ENCODE measurements around the gene RANBP1. TPM values are rescaled to one million over a fixed set of nuclear protein-coding genes. Genes with fewer than 3 reads are reported as not detected.

Gene RANBP1
- polyA plus RNA-seq, 1 of the 3 experiments (the other 2 are of a cell fraction) = 502 TPM

DNA sequence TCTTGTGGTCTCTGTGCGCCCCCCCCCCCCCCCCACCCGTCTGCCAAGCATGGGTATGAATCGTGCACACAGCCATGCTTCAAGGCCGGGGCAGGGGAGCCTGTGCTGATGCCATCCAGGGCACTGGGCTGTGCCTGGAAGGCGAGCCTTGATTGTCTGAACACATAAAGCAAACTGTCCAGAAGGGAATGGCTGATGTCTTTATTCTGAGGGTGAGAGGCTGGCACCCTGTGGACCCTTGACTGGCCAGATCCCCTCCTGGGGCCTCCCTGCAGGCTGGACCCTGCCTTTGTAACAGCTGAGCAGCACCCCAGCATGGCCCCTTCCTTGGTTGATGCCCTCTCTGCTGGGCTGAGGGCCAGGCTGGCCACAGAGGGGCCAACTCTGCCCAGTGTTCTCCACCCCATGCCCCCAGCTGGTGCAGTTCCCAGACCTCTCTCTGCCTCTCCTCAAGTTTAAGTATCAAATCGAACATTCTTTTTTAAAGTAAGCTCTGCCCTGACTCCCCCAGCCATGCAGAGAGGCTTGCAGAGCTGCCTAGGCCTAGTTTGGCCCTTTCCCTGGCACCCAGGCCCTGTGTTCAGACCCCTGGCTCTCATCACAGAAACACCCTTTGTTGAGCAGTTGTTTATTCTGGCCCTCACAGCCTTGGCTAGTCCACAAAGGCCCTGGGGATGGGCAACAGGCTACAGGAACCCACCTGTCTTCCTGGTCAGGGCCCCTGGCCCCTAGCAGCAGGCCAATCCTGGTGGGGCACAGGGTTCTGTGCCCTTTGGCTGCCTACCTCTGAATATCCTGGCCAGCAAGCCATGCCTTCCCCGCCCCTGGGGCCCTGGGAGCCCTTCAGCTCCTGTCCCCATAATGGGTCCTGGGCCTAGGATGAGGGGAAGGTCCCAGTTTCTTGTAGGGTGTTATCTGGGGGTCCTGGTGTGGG is 3.9 kb upstream of the RANBP1 start:
- H3F3A ChIP-seq (replicated peaks; ENCODE audit: insufficient read depth) = peaks cover 16% of the 10 kb centered on the region
- WGBS (ENCODE audit: low lambda C conversion rate) = 81% methylated on average over 2 of the region's 7 CpGs
- TF ChIP-seq POLR2AphosphoS5 (IDR thresholded peaks at IDR 0.05; ENCODE audit: low read depth, low read length) (peak; percentile 30; the same call in 1 of the 2 replicates), FOXJ3 (CRISPR knock-in tag; IDR thresholded peaks at IDR 0.05) (no peak)
- 0 out of 2 replicates have a peak, but pooled peaks cover 8% of the 10 kb centered on the region for H4K20me1 ChIP-seq (ENCODE audit: insufficient read depth)
- no peaks in the 10 kb centered on the region for H3K9me3 ChIP-seq
- H3K27ac ChIP-seq (ENCODE audit: low read depth in 2 of 2, low read length in 1 of 2) = no peak overlapping the region; a peak in 1 of 4 replicates
- no peaks in the 10 kb centered on the region for H3K27me3 ChIP-seq (ENCODE audit: insufficient read depth)
- no peaks in the 10 kb centered on the region for H3K9me2 ChIP-seq
- no peak overlapping the region for H3K4me2 ChIP-seq
- CTCF ChIA-PET = interaction anchor here (0.7 to 2.3 kb wide), 10 partner anchors 10 to 153 kb away, joined by 3 to 10 read pairs (median 3); no protein-coding TSS in a partner anchor
- no peak overlapping the region for H2AFZ ChIP-seq (ENCODE audit: low read depth)
- peaks cover 7 to 14% of the 10 kb centered on the region in 2 experiments; a peak in 1 of 4 replicates for H3K4me1 ChIP-seq (ENCODE audit: control insufficient read depth in 1 of 2, insufficient read depth in 2 of 2, low read depth in 1 of 2, low read length in 1 of 2)
- POLR2A ChIA-PET = no interaction called here
- peaks cover 21 to 84% of the 10 kb centered on the region in 2 experiments for H3K36me3 ChIP-seq (replicated peaks in 1 of 2; ENCODE audit: control insufficient read depth in 1 of 2, insufficient read depth in 2 of 2, low read length in 1 of 2)
- peaks cover 27% of the 10 kb centered on the region for H3K79me2 ChIP-seq (ENCODE audit: insufficient read depth)
- no peak for DNase-seq
- no peak overlapping the region for H3K4me3 ChIP-seq (ENCODE audit: low read depth in 2 of 2, low read length in 1 of 2)
- no peak overlapping the region for H3K9ac ChIP-seq

DNA sequence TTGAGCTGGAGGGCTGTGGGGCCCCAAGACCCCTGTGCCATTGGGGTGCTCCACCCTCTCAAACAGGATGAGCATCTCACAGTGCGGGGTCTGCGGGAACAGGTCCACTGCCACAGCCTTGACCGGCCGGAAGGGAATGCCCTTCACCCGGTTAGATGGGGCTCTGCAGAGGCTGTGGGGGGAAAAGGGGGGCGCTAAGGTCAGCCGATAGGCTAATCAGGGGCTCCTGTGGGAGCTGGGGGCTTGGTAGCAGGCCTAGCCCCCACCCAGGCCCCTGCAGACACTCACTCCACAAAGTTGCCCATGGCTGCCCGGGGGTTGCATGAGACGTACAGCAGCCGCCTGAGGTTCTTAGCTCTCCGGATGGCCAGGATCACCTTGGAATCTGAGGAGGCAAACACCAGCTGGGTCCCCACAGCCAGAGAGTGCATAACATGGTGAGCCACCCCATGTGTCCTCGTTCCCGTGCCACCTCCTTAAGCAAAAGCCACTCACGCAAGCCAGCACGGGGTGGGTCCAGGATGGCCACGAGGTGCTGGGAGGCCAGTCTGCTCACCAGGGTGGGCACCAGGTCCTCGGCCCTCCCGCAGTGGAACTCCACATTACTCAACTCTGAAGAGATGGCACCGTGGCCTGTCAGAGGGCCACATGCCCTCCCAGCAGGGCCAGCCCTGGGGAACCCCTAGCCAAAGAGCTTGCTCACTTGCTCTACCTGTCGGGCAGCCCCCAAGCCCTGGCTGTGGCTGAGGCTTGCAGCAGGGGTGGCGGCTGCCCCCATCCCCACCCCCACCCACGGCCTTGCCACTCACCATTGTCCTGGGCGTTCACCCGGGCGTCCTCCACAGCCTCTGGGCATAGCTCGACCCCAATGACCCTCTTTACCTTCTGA is 3.0 kb upstream of the RANBP1 start:
- Histone ChIP-seq H3K27me3 (ENCODE audit: insufficient read depth) (no peaks in the 10 kb centered on the region), H3K36me3 (replicated peaks in 1 of 2; ENCODE audit: control insufficient read depth in 1 of 2, insufficient read depth in 2 of 2, low read length in 1 of 2) (peaks cover 15 to 75% of the 10 kb centered on the region in 2 experiments), H3K79me2 (ENCODE audit: insufficient read depth) (peaks cover 30% of the 10 kb centered on the region), H3K9me2 (no peaks in the 10 kb centered on the region), H3K9ac (no peak overlapping the region), H3K9me3 (no peaks in the 10 kb centered on the region), H3K27ac (ENCODE audit: low read depth in 2 of 2, low read length in 1 of 2) (no peak overlapping the region; a peak in 1 of 4 replicates), H3K4me3 (ENCODE audit: low read depth in 2 of 2, low read length in 1 of 2) (no peak overlapping the region), H3K4me1 (ENCODE audit: control insufficient read depth in 1 of 2, insufficient read depth in 2 of 2, low read depth in 1 of 2, low read length in 1 of 2) (peaks cover 7 to 14% of the 10 kb centered on the region in 2 experiments; a peak in 1 of 4 replicates), H4K20me1 (ENCODE audit: insufficient read depth) (0 out of 2 replicates have a peak, but pooled peaks cover 8% of the 10 kb centered on the region), H3K4me2 (no peak overlapping the region), H3F3A (replicated peaks; ENCODE audit: insufficient read depth) (peaks cover 16% of the 10 kb centered on the region), H2AFZ (ENCODE audit: low read depth) (no peak overlapping the region)
- DNase-seq = no peak
- ChIA-PET CTCF (interaction anchor here (1.5 to 2.3 kb wide), 2 partner anchors 28 to 154 kb away, joined by 3 to 10 read pairs; no protein-coding TSS in a partner anchor), POLR2A (interaction anchor here (1.7 kb wide), 1 partner anchor 15 kb away, joined by 5 read pairs; no protein-coding TSS in a partner anchor)
- no peak for TF ChIP-seq CHD2 (IDR thresholded peaks at IDR 0.05; ENCODE audit: low read length, partially characterized antibody)
- no peak for TF ChIP-seq RCOR1 (IDR thresholded peaks at IDR 0.05; ENCODE audit: low read length)
- no peak for TF ChIP-seq USF2 (IDR thresholded peaks at IDR 0.05; ENCODE audit: borderline replicate concordance, low read depth, low read length)
- no peak for TF ChIP-seq SIN3A (IDR thresholded peaks at IDR 0.05; ENCODE audit: borderline replicate concordance, low read depth, low read length)
- TF ChIP-seq RAD21 (IDR thresholded peaks at IDR 0.05; ENCODE audit: low read length) = no peak
- TF ChIP-seq MEF2A (IDR thresholded peaks at IDR 0.05; ENCODE audit: borderline replicate concordance, low read depth) = no peak
- TF ChIP-seq TCF12 (IDR thresholded peaks at IDR 0.05) = no peak
- no peak for TF ChIP-seq ELF1 (IDR thresholded peaks at IDR 0.05)
- no peak for TF ChIP-seq GATA2 (CRISPR knock-in tag; IDR thresholded peaks at IDR 0.05)
- TF ChIP-seq MXI1 (IDR thresholded peaks at IDR 0.05; ENCODE audit: low read depth, low read length) = no peak
- TF ChIP-seq CTCF (IDR thresholded peaks at IDR 0.05) = no peak
- no peak for TF ChIP-seq RXRA (IDR thresholded peaks at IDR 0.05; ENCODE audit: borderline replicate concordance, low read depth)
- TF ChIP-seq RFX5 (IDR thresholded peaks at IDR 0.05; ENCODE audit: low read length) = no peak
- WGBS (ENCODE audit: low lambda C conversion rate) = 91% methylated on average over 12 of the region's 26 CpGs

Measured in SK-N-SH (cell line).